Measurements from ENCODE around the gene TJP2.

The TJP2 gene

DNA sequence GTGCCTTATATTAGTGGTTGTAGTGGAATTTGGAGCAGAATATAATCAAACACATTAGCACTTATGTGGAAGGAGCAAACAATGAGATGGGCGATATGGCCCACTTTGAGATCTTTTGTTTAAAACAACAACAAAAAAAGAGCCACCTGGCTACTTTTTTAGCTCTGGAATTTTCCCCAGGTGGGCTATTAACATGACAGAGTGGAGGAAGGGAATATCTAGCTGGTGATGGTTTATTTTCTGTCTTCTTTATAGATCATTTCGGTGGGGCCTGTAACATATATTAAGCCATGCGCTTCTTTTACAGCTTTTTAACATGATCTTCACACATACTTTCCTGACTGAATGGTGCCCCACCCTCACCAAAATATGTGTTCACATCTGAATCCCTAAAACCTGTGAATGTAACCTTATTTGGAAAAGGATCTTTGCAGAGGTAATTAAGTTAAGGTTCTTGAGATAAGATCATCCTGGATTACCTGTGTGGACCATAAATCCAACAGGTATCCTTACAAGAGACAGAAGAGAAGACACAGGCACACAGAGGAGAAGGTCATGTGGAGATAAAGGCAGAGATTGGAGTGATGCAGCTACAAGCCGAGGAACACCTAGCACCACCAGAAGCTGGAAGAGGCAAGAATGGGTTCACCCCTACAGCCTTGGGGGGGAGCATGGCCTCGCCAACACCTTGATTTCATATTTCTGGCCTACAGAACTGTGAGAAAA lies 134.3 kb downstream of the TJP2 start:
- Histone ChIP-seq H3K27ac (no peak overlapping the region), H3K36me3 (no peaks in the 10 kb centered on the region), H3K27me3 (no peaks in the 10 kb centered on the region), H3K4me1 (peaks cover 0 to 12% (median 5%) of the 10 kb centered on the region in 4 donors), H3K9me3 (no peaks in the 10 kb centered on the region), H3K4me3 (no peak overlapping the region)
- TF ChIP-seq, protein P1, sequence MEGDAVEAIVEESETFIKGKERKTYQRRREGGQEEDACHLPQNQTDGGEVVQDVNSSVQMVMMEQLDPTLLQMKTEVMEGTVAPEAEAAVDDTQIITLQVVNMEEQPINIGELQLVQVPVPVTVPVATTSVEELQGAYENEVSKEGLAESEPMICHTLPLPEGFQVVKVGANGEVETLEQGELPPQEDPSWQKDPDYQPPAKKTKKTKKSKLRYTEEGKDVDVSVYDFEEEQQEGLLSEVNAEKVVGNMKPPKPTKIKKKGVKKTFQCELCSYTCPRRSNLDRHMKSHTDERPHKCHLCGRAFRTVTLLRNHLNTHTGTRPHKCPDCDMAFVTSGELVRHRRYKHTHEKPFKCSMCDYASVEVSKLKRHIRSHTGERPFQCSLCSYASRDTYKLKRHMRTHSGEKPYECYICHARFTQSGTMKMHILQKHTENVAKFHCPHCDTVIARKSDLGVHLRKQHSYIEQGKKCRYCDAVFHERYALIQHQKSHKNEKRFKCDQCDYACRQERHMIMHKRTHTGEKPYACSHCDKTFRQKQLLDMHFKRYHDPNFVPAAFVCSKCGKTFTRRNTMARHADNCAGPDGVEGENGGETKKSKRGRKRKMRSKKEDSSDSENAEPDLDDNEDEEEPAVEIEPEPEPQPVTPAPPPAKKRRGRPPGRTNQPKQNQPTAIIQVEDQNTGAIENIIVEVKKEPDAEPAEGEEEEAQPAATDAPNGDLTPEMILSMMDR (IDR thresholded peaks at IDR 0.05): no peak
- DNase-seq: no peak
- intact Hi-C loops (cut with DNase I; ENCODE audit: low total_unique reads): no loop called here

DNA sequence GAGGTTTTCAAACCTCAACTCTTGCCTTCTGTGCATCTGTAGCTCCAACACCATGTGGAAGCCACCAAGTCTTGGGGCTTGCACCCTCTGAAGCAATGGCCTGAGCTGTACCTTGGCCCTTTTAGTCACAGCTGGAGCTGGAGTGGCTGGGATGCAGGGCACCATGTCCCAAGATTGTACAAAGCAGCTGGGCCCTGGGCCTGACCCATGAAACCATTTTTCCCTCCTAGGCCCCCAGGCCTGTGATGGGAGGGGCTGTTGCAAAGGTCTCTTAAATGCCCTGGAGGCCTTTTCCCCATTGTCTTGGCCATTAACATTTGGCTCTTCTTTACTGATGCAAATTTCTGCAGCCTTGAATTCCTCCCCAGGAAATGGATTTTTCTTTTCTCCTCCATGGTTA lies 139.1 kb downstream of the TJP2 start:
- TF ChIP-seq, protein P1 (IDR thresholded peaks at IDR 0.05): no peak
- DNase-seq: no peak
- Histone ChIP-seq H3K4me1 (peaks cover 0 to 3% (median under 1%) of the 10 kb centered on the region in 4 donors), H3K27ac (no peak overlapping the region), H3K9me3 (no peaks in the 10 kb centered on the region), H3K36me3 (no peaks in the 10 kb centered on the region), H3K4me3 (no peak overlapping the region), H3K27me3 (no peaks in the 10 kb centered on the region)
- intact Hi-C loops (cut with DNase I; ENCODE audit: low total_unique reads): no loop called here

DNA sequence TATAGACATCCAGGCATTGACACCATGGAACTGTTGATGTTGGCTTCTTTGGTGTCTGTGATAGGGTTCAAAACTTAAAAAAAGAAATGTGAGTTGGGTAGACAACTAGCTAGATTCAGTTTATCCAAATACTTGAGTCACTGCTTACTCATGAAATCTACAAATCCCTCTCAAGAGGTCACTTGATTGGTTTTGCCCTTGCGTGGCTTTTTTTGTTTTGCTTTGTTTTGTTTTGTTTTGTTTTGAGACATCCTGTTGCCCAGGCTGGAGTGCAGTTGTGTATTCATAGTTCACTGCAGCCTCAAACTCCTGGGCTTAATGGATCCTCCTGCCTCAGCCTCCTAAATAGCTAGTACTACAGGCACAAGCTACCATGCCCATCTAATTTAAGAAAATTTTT lies 140.5 kb downstream of the TJP2 start:
- DNase-seq: no peak
- no peak overlapping the region for H3K4me3 ChIP-seq
- no peaks in the 10 kb centered on the region for H3K36me3 ChIP-seq
- no peak overlapping the region for H3K27ac ChIP-seq
- H3K4me1 ChIP-seq: no peaks in the 10 kb centered on the region
- no peaks in the 10 kb centered on the region for H3K27me3 ChIP-seq
- TF ChIP-seq, protein P1 (IDR thresholded peaks at IDR 0.05): no peak
- intact Hi-C loops (cut with DNase I; ENCODE audit: low total_unique reads): no loop called here
- no peaks in the 10 kb centered on the region for H3K9me3 ChIP-seq

DNA sequence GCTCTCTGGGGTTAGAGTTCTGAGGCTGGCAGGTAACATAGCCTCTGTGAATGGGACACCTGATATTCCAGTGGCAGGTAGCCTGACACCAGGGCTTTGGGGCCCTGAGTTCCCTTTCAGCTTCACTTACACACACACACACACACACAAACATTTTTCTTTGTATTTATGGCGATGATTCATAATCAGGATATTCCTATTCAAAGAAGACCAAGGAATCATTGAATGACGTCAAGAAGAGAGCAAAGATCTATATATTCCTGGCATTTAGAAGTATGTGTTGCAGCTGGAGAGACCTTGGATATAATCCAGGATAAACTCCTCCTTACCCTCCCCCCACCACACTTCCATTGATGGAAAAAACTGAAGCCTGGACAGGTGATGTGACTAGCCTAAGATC lies 143.0 kb downstream of the TJP2 start:
- Histone ChIP-seq H3K9me3 (no peaks in the 10 kb centered on the region), H3K36me3 (no peaks in the 10 kb centered on the region), H3K27ac (no peak overlapping the region), H3K27me3 (no peaks in the 10 kb centered on the region), H3K4me1 (no peaks in the 10 kb centered on the region), H3K4me3 (no peak overlapping the region)
- TF ChIP-seq, protein P1 (IDR thresholded peaks at IDR 0.05): no peak
- DNase-seq: no peak
- intact Hi-C loops (cut with DNase I; ENCODE audit: low total_unique reads): no loop called here

DNA sequence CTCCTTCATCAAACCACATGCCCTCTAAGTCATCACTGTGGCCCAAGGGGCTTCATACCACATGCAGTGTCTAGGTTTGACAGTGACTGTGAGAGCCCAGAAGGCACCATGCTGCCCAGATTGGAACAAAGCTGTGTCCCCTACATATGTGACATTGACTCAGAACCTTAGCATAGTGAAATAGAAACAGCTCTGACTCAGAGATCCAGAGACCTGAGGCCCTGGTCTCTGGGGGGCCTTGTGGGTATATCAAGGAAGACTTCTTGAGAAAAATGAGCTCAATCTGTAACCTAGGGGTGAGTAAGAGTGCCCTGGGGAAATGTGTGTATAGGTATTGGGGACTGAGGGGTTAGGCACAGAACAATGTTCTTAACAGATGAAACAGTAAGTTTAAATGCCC lies 143.8 kb downstream of the TJP2 start:
- no peak for DNase-seq
- H3K36me3 ChIP-seq: no peaks in the 10 kb centered on the region
- no peak overlapping the region for H3K4me3 ChIP-seq
- H3K27me3 ChIP-seq: no peaks in the 10 kb centered on the region
- TF ChIP-seq, protein P1 (IDR thresholded peaks at IDR 0.05): no peak
- intact Hi-C loops (cut with DNase I; ENCODE audit: low total_unique reads): no loop called here
- no peaks in the 10 kb centered on the region for H3K9me3 ChIP-seq
- no peaks in the 10 kb centered on the region for H3K4me1 ChIP-seq
- no peak overlapping the region for H3K27ac ChIP-seq

Data from tibial artery (tissue), 4 donors.